HG03354 (cell line): Measurements from ENCODE around the gene OPN5.

Source experiments
- ATAC-seq: cut with Tn5 transposase; IDR thresholded peaks from one replicate; pipeline ENCODE4 v1.9.1; 2021; ENCODE audit warnings: mild to moderate bottlenecking; ENCODE audit not compliant: unreplicated experiment, poor library complexity, severe bottlenecking

OPN5 gene

DNA sequence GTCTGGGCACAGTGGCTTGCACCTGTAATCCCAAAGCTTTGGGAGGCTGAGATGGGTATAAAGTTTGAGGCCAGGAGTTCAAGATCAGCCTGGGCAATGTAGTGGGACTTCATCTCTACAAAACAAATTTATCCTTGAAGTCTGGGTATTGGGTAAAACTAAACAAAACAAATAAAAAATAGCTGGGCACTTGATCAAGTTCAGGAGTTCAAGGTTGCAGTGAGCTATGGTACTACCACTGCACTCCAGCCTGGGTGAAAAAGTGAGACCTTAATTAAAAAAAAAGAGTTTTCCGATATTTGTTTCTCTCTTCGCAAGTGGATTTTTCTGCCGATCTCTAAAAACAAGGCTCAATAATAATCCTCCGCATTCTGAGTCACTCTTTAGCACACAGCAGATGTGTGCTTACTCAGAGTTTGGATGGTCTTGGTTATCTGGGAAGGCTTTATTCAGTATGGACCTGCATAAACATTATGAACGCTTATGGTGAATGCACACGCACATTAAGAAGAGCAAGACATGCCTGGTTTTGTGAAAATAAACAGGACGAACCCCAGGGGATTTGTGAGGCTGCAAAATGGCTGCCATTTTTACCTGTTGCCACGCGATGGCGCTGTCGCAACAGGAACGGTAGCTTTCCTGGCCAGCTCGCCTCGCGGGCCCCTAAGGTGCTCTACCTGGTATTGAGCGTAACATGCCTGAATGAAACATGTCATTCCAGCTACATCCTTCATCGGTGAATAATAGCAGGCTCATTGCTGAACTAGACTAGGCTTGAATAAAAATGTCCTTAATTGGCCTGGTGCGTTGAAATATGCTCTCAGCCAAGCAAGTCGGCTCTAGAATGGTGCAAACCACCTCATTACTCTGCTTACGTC is 6.0 kb downstream of the OPN5 start:
- ATAC-seq = peak; percentile 92

GRCh38 chr6:47788498-47788884 is 6.7 kb downstream of the OPN5 start:
- no peak for ATAC-seq

GRCh38 chr6:47789553-47789952 is 7.7 kb downstream of the OPN5 start:
- ATAC-seq = no peak

DNA sequence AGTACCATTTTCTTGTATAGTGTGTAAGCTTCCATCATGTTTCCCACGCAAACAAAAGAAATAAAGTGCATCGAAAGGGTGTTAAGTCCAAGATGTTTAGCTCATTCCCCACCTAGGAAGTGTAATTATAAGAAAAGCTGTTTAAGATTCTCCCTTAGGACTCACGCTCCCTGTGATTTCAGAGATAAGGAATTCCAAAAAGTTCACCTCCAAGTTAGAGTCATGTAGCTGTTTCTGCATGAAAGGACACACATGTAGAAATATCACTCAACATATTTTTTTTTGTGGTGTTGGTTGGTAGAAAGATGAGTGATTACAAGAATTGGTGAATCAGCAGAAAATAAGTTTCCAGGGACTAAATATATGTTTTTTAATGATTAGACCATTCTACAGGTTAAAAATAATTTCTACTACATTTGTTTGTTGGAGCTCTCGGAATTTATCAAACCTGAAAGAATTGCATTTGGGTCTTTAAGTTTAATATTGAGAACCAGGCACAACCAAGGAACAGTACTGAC is 10.4 kb downstream of the OPN5 start:
- no peak for ATAC-seq

- no peak for ATAC-seq
Observed at GRCh38 chr6:47794577-47795135, 12.8 kb downstream of the OPN5 start.

GRCh38 chr6:47801984-47802383 is 20.2 kb downstream of the OPN5 start:
- ATAC-seq = no peak

GRCh38 chr6:47804821-47805220 is 23.0 kb downstream of the OPN5 start:
- no peak for ATAC-seq

DNA sequence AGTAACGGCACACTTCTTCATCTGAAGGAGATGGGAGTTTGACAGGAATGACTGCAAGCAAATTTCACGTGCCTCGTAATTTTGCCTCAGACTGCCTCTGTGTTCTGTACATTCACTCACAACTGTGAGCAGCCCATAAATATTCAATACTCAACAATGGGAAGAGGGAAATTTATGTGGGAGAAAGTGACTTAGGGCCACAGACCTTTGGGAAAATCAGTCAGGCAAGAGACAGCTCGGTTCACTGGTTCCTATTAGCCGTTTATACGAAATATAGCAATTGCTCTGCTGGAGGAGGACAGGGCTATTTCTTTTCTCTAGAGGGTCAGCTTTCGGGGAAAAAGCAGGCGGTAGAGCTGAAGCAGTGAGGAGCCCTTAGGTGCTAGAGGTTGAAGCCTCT is 28.0 kb downstream of the OPN5 start:
- ATAC-seq = no peak

DNA sequence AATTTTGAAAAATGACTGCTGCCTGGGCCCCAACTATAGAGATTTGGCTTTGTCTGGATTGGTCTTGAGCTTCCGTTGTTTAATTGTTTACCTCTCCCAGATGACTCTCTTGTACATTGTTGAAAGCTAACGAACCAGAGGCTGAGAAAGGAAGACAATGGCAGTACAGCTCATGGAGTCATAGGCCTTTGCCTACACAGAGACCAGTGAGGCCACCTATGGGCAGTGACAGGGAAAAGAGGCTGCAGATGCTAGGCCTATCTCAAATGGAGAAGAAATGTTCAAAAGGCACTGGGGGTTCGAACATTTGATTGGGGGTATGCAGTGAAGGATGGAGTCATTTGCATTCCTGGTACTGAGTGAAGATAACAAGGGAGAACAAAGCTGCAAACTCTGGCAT is 29.1 kb downstream of the OPN5 start:
- no peak for ATAC-seq

- no peak for ATAC-seq
Observed at GRCh38 chr6:47811443-47811842, 29.6 kb downstream of the OPN5 start.

DNA sequence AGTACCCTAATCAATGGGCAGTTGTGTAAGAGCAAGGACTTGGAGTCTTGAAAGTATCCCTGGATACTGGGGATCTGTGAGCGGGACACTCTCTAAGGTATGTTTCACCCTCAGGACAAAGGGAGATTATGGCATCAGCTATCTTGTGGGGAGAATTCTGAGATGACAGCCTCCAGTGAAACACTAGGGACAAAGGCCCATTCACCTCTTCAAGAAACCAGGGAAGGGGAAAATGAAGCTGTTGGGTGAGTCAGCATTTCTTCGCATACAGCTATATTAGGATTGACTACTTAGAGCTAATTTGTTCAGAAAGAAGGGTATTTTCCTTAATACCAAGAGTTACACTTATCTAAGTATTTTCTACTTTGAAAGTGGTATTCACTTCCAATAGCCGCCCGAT is 35.9 kb downstream of the OPN5 start:
- ATAC-seq = no peak

DNA sequence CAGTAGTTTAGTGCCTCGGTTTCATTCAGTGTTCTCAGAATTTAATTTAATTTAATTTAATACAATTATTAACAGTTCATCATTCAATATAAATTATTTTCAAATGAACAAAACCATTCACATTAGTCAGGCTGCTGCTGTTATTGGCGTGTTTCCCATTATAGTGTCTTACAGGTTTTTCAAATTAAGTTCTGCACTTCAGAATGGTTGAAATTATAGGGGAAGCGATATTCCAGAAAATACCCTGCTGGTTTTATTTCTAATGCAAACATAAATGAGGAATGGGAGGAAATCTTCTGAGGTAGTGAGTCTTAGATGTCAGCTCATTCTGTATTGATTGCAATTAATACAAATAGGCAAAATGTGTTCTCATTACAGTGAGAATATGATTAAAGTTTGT is 37.6 kb downstream of the OPN5 start:
- ATAC-seq = no peak

DNA sequence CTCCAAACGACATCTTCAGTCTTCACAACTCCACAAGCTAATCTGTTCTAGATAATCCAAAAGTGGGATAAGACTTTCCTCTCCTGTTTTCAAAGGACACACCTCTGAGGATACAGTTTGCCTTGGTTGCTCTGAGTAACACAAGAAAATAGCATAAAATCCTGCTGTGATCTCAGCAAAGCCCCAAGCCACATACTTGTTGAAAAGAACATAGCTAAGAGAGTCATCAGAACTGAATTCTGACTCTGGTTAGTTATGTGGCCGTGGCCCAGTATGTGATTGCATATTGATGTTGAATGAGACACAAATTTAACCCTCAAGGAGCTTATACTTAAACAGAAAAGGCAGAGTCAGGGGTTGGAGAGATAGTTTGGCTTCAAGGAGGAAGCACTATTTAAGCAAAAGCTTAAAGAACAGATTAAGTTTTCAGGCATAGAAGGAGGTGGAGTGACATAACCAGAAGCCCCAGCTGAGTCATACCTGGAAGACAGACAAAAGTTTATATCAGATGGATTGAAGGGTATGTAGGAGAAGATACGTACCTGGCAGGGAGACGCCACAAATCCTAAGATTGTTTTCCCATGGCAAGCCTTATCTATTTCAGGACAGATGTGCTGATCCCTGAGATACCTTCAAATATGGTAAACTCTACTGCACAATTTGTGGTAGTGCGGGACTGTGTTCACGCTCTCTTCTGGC is 41.2 kb downstream of the OPN5 start:
- ATAC-seq = no peak

GRCh38 chr6:47832386-47833100 is 50.7 kb downstream of the OPN5 start:
- no peak for ATAC-seq

DNA sequence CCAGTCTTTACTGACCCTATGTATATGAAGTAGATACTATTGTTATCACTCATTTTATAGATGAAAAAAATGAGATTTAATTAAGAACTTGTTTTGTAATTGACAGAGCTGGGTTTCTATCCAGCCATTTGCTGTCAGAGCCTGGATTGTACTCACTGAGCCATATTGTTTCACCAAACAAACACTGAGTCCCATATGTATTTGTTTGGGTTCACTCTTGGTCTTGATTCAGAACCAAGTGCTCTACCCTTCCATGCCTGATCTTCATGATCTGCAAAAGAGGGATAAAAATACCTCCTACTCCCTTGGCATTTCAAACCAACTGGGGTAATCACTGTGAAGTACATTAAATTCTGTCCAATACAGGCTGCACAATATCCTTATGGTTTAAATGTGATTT is 52.4 kb downstream of the OPN5 start:
- ATAC-seq = no peak

DNA sequence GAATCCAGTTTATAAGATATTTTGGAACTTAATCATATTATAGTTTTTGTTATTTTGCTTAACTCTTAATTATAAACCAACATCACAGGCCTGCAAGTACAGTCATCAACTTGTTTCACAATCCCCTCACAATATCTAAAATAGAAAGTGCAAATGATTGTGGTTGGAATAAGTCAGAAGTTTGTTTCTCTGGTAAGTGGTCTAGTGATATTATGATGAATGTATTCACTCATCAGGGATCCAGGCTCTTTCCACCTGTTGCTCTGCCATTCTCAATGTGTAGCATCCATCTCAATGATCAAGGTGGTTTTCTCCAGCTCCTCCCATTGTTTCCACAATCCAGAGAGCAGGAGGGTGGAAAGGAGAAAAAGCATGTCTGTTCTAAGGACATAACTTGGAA is 54.2 kb downstream of the OPN5 start:
- peak; percentile 66 for ATAC-seq

- ATAC-seq = peak; percentile 87
Observed at GRCh38 chr6:47836639-47837038, 54.8 kb downstream of the OPN5 start.

DNA sequence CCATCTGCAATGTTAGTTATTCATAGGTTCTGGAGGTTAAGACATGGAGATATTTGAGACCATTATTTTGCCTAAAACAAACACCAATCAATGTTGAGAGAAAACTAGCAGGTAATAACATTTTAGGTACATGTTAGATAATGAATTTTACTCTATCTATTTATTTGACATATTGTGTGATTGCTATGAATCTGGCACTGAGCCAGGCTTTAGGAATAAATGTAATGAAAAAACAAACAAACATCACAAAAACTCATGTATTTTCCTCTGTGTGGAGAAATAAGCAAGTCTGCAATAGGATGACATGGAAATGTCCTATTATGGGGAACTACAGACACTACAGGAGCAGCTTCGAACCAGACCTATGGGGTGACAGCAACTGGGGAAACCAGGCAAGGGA is 57.8 kb downstream of the OPN5 start:
- no peak for ATAC-seq

DNA sequence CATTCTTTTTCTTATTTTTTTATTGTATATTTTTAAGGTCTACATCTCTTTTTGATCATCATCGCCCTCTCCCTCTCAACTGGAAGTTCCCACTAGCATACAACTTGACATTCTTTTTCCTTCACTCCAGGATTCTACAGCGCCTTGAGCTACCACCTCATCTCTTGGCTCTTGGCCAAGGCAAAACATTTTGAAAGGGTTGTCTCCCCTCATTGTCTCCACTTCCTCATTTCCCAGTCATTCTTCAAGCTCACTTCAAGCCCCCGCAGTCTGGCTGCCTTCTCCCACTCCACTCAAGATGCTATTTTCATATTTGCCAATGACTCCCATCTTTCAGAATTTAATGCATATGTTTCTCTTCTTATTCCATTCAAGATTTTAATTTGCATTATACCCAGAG is 63.0 kb downstream of the OPN5 start:
- no peak for ATAC-seq

GRCh38 chr6:47846752-47847151 is 64.9 kb downstream of the OPN5 start:
- ATAC-seq = no peak
